Measurements from ENCODE around the gene SNX14. TPM values are rescaled to one million over a fixed set of nuclear protein-coding genes. Genes with fewer than 3 reads are reported as not detected.

Gene SNX14
- total RNA-seq, 1 experiment from 2014 or later: 72.9 TPM

DNA sequence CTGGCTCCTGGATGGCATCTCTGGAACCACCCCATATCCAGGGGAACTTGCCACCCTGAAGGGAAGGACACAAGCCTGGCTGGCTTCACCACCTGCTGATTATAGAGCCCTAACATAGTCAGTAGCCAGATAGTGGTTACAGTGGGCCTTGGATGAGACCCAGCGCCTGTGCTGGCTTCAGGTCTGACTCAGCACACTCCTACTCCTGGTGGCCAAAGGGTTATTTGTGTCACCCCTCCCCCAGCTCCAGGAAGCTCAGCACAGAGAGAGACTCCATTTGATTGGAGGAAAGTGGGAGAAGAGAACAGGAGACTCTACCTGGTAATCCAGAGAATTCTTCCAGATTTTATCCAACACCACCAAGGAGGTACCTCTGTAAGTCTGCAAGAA lies 12.8 kb downstream of the SNX14 start:
- Mint-ChIP-seq H3K9me3 (ENCODE audit: low read depth, unreplicated experiment) (peaks cover 5% of the 10 kb centered on the region), H3K4me3 (ENCODE audit: low read depth, unreplicated experiment) (peak overlapping the region; percentile 35), H3K27me3 (ENCODE audit: unreplicated experiment) (no peaks in the 10 kb centered on the region), H3K27ac (ENCODE audit: unreplicated experiment) (peak overlapping the region; percentile 60), H3K36me3 (ENCODE audit: insufficient read depth, unreplicated experiment) (no peaks in the 10 kb centered on the region), H3K4me1 (ENCODE audit: low read depth, unreplicated experiment) (peaks cover 25% of the 10 kb centered on the region)
- BruUV-seq (replicated peaks): no TSS peak
- TF ChIP-seq CTCF (IDR thresholded peaks at IDR 0.05; ENCODE audit: unreplicated experiment): no peak
- intact Hi-C loops (cut with micrococcal nuclease; ENCODE audit: unreplicated experiment): no loop called here
- DNase-seq: peak; percentile 24
- CTCF ChIA-PET: no interaction called here

GRCh38 chr6:85580118-85580877 lies 13.4 kb downstream of the SNX14 start:
- no peak for TF ChIP-seq CTCF (IDR thresholded peaks at IDR 0.05; ENCODE audit: unreplicated experiment)
- H3K27me3 Mint-ChIP-seq (ENCODE audit: unreplicated experiment): no peaks in the 10 kb centered on the region
- peaks cover 5% of the 10 kb centered on the region for H3K9me3 Mint-ChIP-seq (ENCODE audit: low read depth, unreplicated experiment)
- DNase-seq: peak; percentile 32
- intact Hi-C loops (cut with micrococcal nuclease; ENCODE audit: unreplicated experiment): no loop called here
- H3K27ac Mint-ChIP-seq (ENCODE audit: unreplicated experiment): peak overlapping the region; percentile 60
- no TSS peak for BruUV-seq (replicated peaks)
- peaks cover 25% of the 10 kb centered on the region for H3K4me1 Mint-ChIP-seq (ENCODE audit: low read depth, unreplicated experiment)
- CTCF ChIA-PET: no interaction called here
- H3K36me3 Mint-ChIP-seq (ENCODE audit: insufficient read depth, unreplicated experiment): no peaks in the 10 kb centered on the region
- H3K4me3 Mint-ChIP-seq (ENCODE audit: low read depth, unreplicated experiment): peak overlapping the region; percentile 35

GRCh38 chr6:85579581-85579980 lies 14.1 kb downstream of the SNX14 start:
- peaks cover 25% of the 10 kb centered on the region for H3K4me1 Mint-ChIP-seq (ENCODE audit: low read depth, unreplicated experiment)
- H3K9me3 Mint-ChIP-seq (ENCODE audit: low read depth, unreplicated experiment): peaks cover 5% of the 10 kb centered on the region
- H3K27ac Mint-ChIP-seq (ENCODE audit: unreplicated experiment): no peak overlapping the region
- intact Hi-C loops (cut with micrococcal nuclease; ENCODE audit: unreplicated experiment): no loop called here
- CTCF ChIA-PET: interaction anchor here (0.6 kb wide), 1 partner anchor 12 kb away, joined by 3 read pairs; no protein-coding TSS in a partner anchor
- H3K36me3 Mint-ChIP-seq (ENCODE audit: insufficient read depth, unreplicated experiment): no peaks in the 10 kb centered on the region
- no TSS peak for BruUV-seq (replicated peaks)
- H3K27me3 Mint-ChIP-seq (ENCODE audit: unreplicated experiment): no peaks in the 10 kb centered on the region
- no peak overlapping the region for H3K4me3 Mint-ChIP-seq (ENCODE audit: low read depth, unreplicated experiment)
- no peak for TF ChIP-seq CTCF (IDR thresholded peaks at IDR 0.05; ENCODE audit: unreplicated experiment)
- no peak for DNase-seq

DNA sequence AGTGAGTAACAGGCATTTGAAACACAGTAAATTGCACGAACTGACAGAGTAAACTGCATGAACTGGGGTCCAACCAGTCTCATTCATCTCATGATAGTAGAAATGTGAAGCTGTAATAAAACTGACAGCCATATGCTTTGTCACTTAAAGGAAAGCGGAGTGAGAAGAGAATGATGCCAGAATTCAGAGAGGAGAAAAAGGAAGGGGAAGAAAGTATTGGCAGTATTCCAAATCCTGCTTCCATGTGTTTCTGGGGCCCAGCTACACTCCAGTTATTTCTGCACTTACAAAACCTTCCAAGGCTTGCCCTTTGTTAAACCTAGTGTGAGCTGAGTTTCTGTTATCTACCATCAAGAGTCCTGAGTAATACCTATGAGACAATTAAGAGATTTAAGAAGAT lies 17.2 kb downstream of the SNX14 start:
- no peak overlapping the region for H3K27ac Mint-ChIP-seq (ENCODE audit: unreplicated experiment)
- intact Hi-C loops (cut with micrococcal nuclease; ENCODE audit: unreplicated experiment): no loop called here
- CTCF ChIA-PET: no interaction called here
- DNase-seq: no peak
- peaks cover 16% of the 10 kb centered on the region for H3K4me1 Mint-ChIP-seq (ENCODE audit: low read depth, unreplicated experiment)
- no peaks in the 10 kb centered on the region for H3K9me3 Mint-ChIP-seq (ENCODE audit: low read depth, unreplicated experiment)
- no TSS peak for BruUV-seq (replicated peaks)
- no peaks in the 10 kb centered on the region for H3K36me3 Mint-ChIP-seq (ENCODE audit: insufficient read depth, unreplicated experiment)
- H3K27me3 Mint-ChIP-seq (ENCODE audit: unreplicated experiment): no peaks in the 10 kb centered on the region
- H3K4me3 Mint-ChIP-seq (ENCODE audit: low read depth, unreplicated experiment): no peak overlapping the region
- no peak for TF ChIP-seq CTCF (IDR thresholded peaks at IDR 0.05; ENCODE audit: unreplicated experiment)

Data from Calu3 (cell line).